WTC11 (cell line): ENCODE measurements around the gene ZBTB4. TPM values are rescaled to one million over a fixed set of nuclear protein-coding genes. Genes with fewer than 3 reads are reported as not detected.

Source experiments
- ATAC-seq: fragments of 200-7000 bp; cut with Tn5 transposase; 2 replicates; pipeline ENCODE4 v1.10.0; 2021; ENCODE audit warnings: mild to moderate bottlenecking, moderate library complexity
- CTCF ChIA-PET: fragments of 300-600 bp; sonication (Branson Sonifier 250); formaldehyde crosslinking; loops from one replicate; lab custom pipeline; 2021; ENCODE audit warnings: antibody characterized with exemption; lab: Charles Lee
- POLR2A ChIA-PET: fragments of 350-600 bp; sonication (Branson Sonifier 250); formaldehyde crosslinking; loops from one replicate; lab custom pipeline; 2021; ENCODE audit warnings: antibody characterized with exemption; lab: Charles Lee
- DNase-seq: peaks from one replicate; pipeline ENCODE4 v3.0.0; 2021; ENCODE audit warnings: low spot score
- H3K27ac Mint-ChIP-seq: 2 replicates; pipeline ENCODE4 v1.8.0; 2021; ENCODE audit warnings: mixed read lengths
- H3K27me3 Mint-ChIP-seq: 2 replicates; pipeline ENCODE4 v1.8.0; 2021; ENCODE audit warnings: low read depth, mild to moderate bottlenecking, moderate library complexity, mixed read lengths
- H3K36me3 Mint-ChIP-seq: 2 replicates; pipeline ENCODE4 v1.8.0; 2021; ENCODE audit warnings: mixed read lengths
- H3K4me1 Mint-ChIP-seq: 2 replicates; pipeline ENCODE4 v1.8.0; 2022; ENCODE audit warnings: mixed read lengths
- H3K4me3 Mint-ChIP-seq: 2 replicates; pipeline ENCODE4 v1.8.0; 2021; ENCODE audit warnings: mild to moderate bottlenecking, moderate library complexity, mixed read lengths
- H3K9me3 Mint-ChIP-seq: 2 replicates; pipeline ENCODE4 v1.8.0; 2021; ENCODE audit warnings: mixed read lengths
- E2F4 ChIP-seq: sonication (generic); formaldehyde crosslinking; IDR thresholded peaks from 2 replicates; pipeline ENCODE4 v1.8.1; 2022; ENCODE audit warnings: low read depth, mild to moderate bottlenecking, moderate library complexity, missing genetic modification reagents, borderline replicate concordance
- FOXJ3 ChIP-seq: sonication (generic); formaldehyde crosslinking; IDR thresholded peaks from 2 replicates; pipeline ENCODE4 v1.9.0; 2021; ENCODE audit warnings: missing genetic modification reagents, mild to moderate bottlenecking, borderline replicate concordance
- FOXP4 ChIP-seq: sonication (generic); formaldehyde crosslinking; IDR thresholded peaks from 2 replicates; pipeline ENCODE4 v1.8.0; 2022; ENCODE audit warnings: mild to moderate bottlenecking, missing genetic modification reagents
- JAZF1 ChIP-seq: fragments of 250-450 bp; sonication (Bioruptor Pico); IDR thresholded peaks from 2 replicates; pipeline ENCODE4 v1.9.0; 2021; ENCODE audit warnings: moderate library complexity, mild to moderate bottlenecking, inconsistent platforms
- NFYB ChIP-seq: sonication (generic); formaldehyde crosslinking; conservative IDR thresholded peaks from 2 replicates; pipeline ENCODE4 v1.8.0; 2022; ENCODE audit warnings: low read depth, missing genetic modification reagents
- NR2C2 ChIP-seq: sonication (generic); formaldehyde crosslinking; IDR thresholded peaks from 2 replicates; pipeline ENCODE4 v1.8.0; 2022; ENCODE audit warnings: mild to moderate bottlenecking, missing genetic modification reagents
- PRDM15 ChIP-seq: sonication (generic); formaldehyde crosslinking; IDR thresholded peaks from 2 replicates; pipeline ENCODE4 v1.8.0; 2022; ENCODE audit warnings: missing genetic modification reagents
- SOX15 ChIP-seq: fragments of 250-450 bp; sonication (Bioruptor Pico); IDR thresholded peaks from 2 replicates; pipeline ENCODE4 v1.9.0; 2021; ENCODE audit warnings: mild to moderate bottlenecking
- TP53 ChIP-seq: sonication (generic); formaldehyde crosslinking; IDR thresholded peaks from 2 replicates; pipeline ENCODE4 v1.8.1; 2023; ENCODE audit warnings: mild to moderate bottlenecking, missing genetic modification reagents
- USF2 ChIP-seq: sonication (generic); formaldehyde crosslinking; IDR thresholded peaks from 2 replicates; pipeline ENCODE4 v1.8.1; 2023; ENCODE audit warnings: mild to moderate bottlenecking, missing genetic modification reagents, moderate library complexity
- ZNF281 ChIP-seq: sonication (generic); formaldehyde crosslinking; IDR thresholded peaks from 2 replicates; pipeline ENCODE4 v1.8.0; 2023; ENCODE audit warnings: mild to moderate bottlenecking, missing genetic modification reagents
- ZNF512 ChIP-seq: sonication (generic); formaldehyde crosslinking; IDR thresholded peaks from 2 replicates; pipeline ENCODE4 v1.8.1; 2022; ENCODE audit warnings: missing genetic modification reagents, borderline replicate concordance
- total RNA-seq: library from RNA; stranded (reverse); gene quantifications from 3 replicates; pipeline ENCODE4 v1.2.3, GENCODE V29; 2021

Gene ZBTB4
- total RNA-seq, 1 experiment from 2014 or later = 14.6 TPM

GRCh38 chr17:7480089-7480384 is 606 bp upstream of the ZBTB4 start:
- H3K36me3 Mint-ChIP-seq = no peaks in the 10 kb centered on the region
- no peaks in the 10 kb centered on the region for H3K27me3 Mint-ChIP-seq
- H3K27ac Mint-ChIP-seq = peak overlapping the region; percentile 83
- POLR2A ChIA-PET = interaction anchor here (0.5 to 2.6 kb wide), 6 partner anchors 18 to 43 kb away, joined by 3 to 13 read pairs (median 4); partner anchors contain the start of gene CHRNB1
- CTCF ChIA-PET = interaction anchor here (1.2 to 5.3 kb wide), 6 partner anchors 34 to 80 kb away, joined by 3 to 27 read pairs (median 10); partner anchors contain the start of genes FGF11, TMEM102 and TMEM256
- DNase-seq (no peak), ATAC-seq (no peak)
- no peaks in the 10 kb centered on the region for H3K9me3 Mint-ChIP-seq
- peak overlapping the region; percentile 89 for H3K4me3 Mint-ChIP-seq
- peaks cover 58% of the 10 kb centered on the region for H3K4me1 Mint-ChIP-seq
- TF ChIP-seq NR2C2 (CRISPR knock-in tag) (no peak), FOXP4 (CRISPR knock-in tag) (0 out of 2 replicates have a peak, but pooled peaks have one; percentile 22)

GRCh38 chr17:7478276-7479212 is 887 bp downstream of the ZBTB4 start:
- no peaks in the 10 kb centered on the region for H3K36me3 Mint-ChIP-seq
- DNase-seq (peak; percentile 51), ATAC-seq (peak; percentile 17)
- no peaks in the 10 kb centered on the region for H3K9me3 Mint-ChIP-seq
- no peaks in the 10 kb centered on the region for H3K27me3 Mint-ChIP-seq
- ChIA-PET POLR2A (interaction anchor here (0.6 to 2.6 kb wide), 7 partner anchors 33 to 414 kb away, joined by 3 to 13 read pairs (median 5); partner anchors contain the start of gene CHRNB1), CTCF (interaction anchor here (1.0 to 5.3 kb wide), 7 partner anchors 11 to 82 kb away, joined by 3 to 27 read pairs (median 5); partner anchors contain the start of genes FGF11 and TMEM102)
- TF ChIP-seq E2F4 (CRISPR knock-in tag) (0 out of 2 replicates have a peak, but pooled peaks have one; percentile 4), NFYB (CRISPR knock-in tag) (no peak), ZNF281 (peak; percentile 40; the same call in 1 of the 2 replicates)
- H3K27ac Mint-ChIP-seq = peak overlapping the region; percentile 66
- peaks cover 55% of the 10 kb centered on the region for H3K4me1 Mint-ChIP-seq
- H3K4me3 Mint-ChIP-seq = peak overlapping the region; percentile 80

- DNase-seq (no peak), ATAC-seq (no peak)
- no peaks in the 10 kb centered on the region for H3K36me3 Mint-ChIP-seq
- no peaks in the 10 kb centered on the region for H3K27me3 Mint-ChIP-seq
- CTCF ChIA-PET = interaction anchor here (1.1 to 5.3 kb wide), 7 partner anchors 37 to 122 kb away, joined by 3 to 27 read pairs (median 11); partner anchors contain the start of genes FGF11 and TMEM102
- peak overlapping the region; percentile 80 for H3K4me3 Mint-ChIP-seq
- POLR2A ChIA-PET = interaction anchor here (0.6 to 2.6 kb wide), 5 partner anchors 32 to 415 kb away, joined by 3 to 13 read pairs (median 5); no protein-coding TSS in a partner anchor
- H3K27ac Mint-ChIP-seq = peak overlapping the region; percentile 66
- H3K4me1 Mint-ChIP-seq = peaks cover 48% of the 10 kb centered on the region
- no peaks in the 10 kb centered on the region for H3K9me3 Mint-ChIP-seq
- TF ChIP-seq FOXJ3 (CRISPR knock-in tag) (no peak), ZNF512 (no peak), PRDM15 (CRISPR knock-in tag) (no peak), NFYB (CRISPR knock-in tag) (no peak), JAZF1 (CRISPR knock-in tag) (no peak), SOX15 (CRISPR knock-in tag) (no peak), USF2 (no peak), TP53 (CRISPR knock-in tag) (no peak)
Observed at GRCh38 chr17:7477392-7478275, 1.8 kb downstream of the ZBTB4 start.
